ENCODE results near the gene VPS13C. TPM values are rescaled to one million over a fixed set of nuclear protein-coding genes. Genes with fewer than 3 reads are reported as not detected.

VPS13C gene
- total and polyA plus RNA-seq, 2 donors (not counting 3 experiments of a cell fraction or from before 2014, with no cell fraction given): 10.8 to 60.3 TPM

DNA sequence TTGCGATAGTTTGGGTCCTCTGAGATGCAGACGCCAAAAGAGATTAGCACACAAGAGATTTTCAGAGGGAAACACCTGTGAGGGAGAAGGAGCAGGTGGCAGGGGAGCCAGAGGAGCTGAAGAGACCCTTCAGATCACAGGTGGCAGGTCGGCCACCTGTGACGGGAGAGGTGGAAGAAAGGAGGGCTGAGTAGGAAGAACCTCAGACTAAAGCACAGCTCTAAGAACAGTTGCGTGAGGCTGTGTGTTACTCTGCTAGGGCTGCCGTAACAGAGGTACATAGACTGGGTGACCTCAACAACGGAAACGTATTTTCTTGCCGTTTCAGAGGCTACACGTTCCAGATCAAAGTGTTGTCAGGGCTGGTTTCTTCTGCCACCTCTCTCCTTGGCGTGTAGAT is 45.0 kb upstream of the VPS13C start:
- Histone ChIP-seq H3K27ac (ENCODE audit: insufficient read depth, low read depth, low read length) (no peak overlapping the region), H3K9ac (replicated peaks; ENCODE audit: extremely low read depth, insufficient read depth, low read length) (no peak overlapping the region), H3K27me3 (ENCODE audit: control insufficient read depth in 2 of 2, insufficient read depth in 2 of 2, low read length in 2 of 2) (no peaks in the 10 kb centered on the region), H3K4me3 (replicated peaks in 1 of 3; ENCODE audit: insufficient read depth in 1 of 3, low read depth in 1 of 3, low read length in 3 of 3) (no peak overlapping the region), H3K79me2 (ENCODE audit: control insufficient read depth, insufficient read depth, low read length) (no peaks in the 10 kb centered on the region), H3K9me3 (replicated peaks; ENCODE audit: control insufficient read depth, insufficient read depth, low read length) (no peaks in the 10 kb centered on the region), H3K9me1 (replicated peaks; ENCODE audit: control insufficient read depth, extremely low read depth, insufficient read depth, low read length) (no peaks in the 10 kb centered on the region), H3K4me2 (ENCODE audit: insufficient read depth, low read length) (no peak overlapping the region), H4K20me1 (replicated peaks; ENCODE audit: control insufficient read depth, extremely low read depth, insufficient read depth, low read length) (no peaks in the 10 kb centered on the region), H2AFZ (ENCODE audit: low read depth, low read length) (no peak overlapping the region), H3K36me3 (ENCODE audit: control insufficient read depth in 2 of 2, extremely low read depth in 1 of 2, insufficient read depth in 2 of 2, low read length in 2 of 2) (no peaks in the 10 kb centered on the region), H3K4me1 (ENCODE audit: control insufficient read depth, extremely low read depth, insufficient read depth, low read length) (peaks cover 20% of the 10 kb centered on the region)
- intact Hi-C loops (cut with micrococcal nuclease): no loop called here
- dilution Hi-C loops (cut with MboI; ENCODE audit: extremely low pct_ligation_motif_present, low sequenced_read_pairs): no loop called here
- DNase-seq (ENCODE audit: low read depth, low spot score) (no peak), FAIRE-seq (no peak)
- TF ChIP-seq MYC (IDR thresholded peaks at IDR 0.05; ENCODE audit: low read depth, low read length) (no peak), JUN (IDR thresholded peaks at IDR 0.05; ENCODE audit: borderline replicate concordance, insufficient read depth, insufficient read length, low read depth) (no peak), GATA2 (IDR thresholded peaks at IDR 0.05; ENCODE audit: insufficient read depth, insufficient read length, low read depth, low read length) (no peak), POLR2A (IDR thresholded peaks at IDR 0.05; ENCODE audit: low read depth, low read length) (no peak), POLR2AphosphoS5 (IDR thresholded peaks at IDR 0.05; ENCODE audit: insufficient read depth, low read depth, low read length) (no peak), FOS (IDR thresholded peaks at IDR 0.05; ENCODE audit: borderline replicate concordance, insufficient read depth, low read length) (no peak), EZH2 (IDR thresholded peaks at IDR 0.05; ENCODE audit: borderline replicate concordance, low read depth, low read length, severe bottlenecking) (no peak)
- TF ChIP-seq, protein P1, sequence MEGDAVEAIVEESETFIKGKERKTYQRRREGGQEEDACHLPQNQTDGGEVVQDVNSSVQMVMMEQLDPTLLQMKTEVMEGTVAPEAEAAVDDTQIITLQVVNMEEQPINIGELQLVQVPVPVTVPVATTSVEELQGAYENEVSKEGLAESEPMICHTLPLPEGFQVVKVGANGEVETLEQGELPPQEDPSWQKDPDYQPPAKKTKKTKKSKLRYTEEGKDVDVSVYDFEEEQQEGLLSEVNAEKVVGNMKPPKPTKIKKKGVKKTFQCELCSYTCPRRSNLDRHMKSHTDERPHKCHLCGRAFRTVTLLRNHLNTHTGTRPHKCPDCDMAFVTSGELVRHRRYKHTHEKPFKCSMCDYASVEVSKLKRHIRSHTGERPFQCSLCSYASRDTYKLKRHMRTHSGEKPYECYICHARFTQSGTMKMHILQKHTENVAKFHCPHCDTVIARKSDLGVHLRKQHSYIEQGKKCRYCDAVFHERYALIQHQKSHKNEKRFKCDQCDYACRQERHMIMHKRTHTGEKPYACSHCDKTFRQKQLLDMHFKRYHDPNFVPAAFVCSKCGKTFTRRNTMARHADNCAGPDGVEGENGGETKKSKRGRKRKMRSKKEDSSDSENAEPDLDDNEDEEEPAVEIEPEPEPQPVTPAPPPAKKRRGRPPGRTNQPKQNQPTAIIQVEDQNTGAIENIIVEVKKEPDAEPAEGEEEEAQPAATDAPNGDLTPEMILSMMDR (IDR thresholded peaks at IDR 0.05; ENCODE audit: extremely low read depth in 1 of 2, insufficient read depth in 1 of 2, low read depth in 1 of 2, low read length in 2 of 2): no peak
- TF ChIP-seq, protein P2, sequence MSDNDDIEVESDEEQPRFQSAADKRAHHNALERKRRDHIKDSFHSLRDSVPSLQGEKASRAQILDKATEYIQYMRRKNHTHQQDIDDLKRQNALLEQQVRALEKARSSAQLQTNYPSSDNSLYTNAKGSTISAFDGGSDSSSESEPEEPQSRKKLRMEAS (IDR thresholded peaks at IDR 0.05; ENCODE audit: insufficient read depth, insufficient read length): no peak
- POLR2A ChIA-PET: no interaction called here
- BruUV-seq (replicated peaks): no TSS peak
- CTCF ChIA-PET: no interaction called here

Measured in endothelial cell of umbilical vein (primary cell).